ENCODE results near the gene TSPAN12. TPM values are rescaled to one million over a fixed set of nuclear protein-coding genes. Genes with fewer than 3 reads are reported as not detected.

TSPAN12 gene
- total RNA-seq, 1 experiment from 2014 or later = 7.4 TPM

DNA sequence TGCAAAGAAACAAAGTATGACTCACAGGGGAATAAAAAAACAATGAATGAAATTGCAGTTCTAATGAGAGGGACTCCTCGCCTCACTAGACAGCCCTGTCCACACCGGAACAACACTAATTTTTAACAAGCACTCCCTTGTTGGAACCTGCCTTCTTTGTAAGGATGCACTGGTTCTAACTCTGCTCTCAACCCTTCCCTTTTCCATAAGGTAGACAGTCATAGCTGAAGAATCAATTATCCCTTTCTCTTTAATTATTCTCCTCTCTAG is 65.1 kb downstream of the TSPAN12 start:
- TF ChIP-seq CBX3 (IDR thresholded peaks at IDR 0.05; ENCODE audit: low read depth) (no peak), EGR1 (IDR thresholded peaks at IDR 0.05; ENCODE audit: low read depth) (no peak), SP1 (IDR thresholded peaks at IDR 0.05; ENCODE audit: low read depth) (no peak), YY1 (IDR thresholded peaks at IDR 0.05; ENCODE audit: extremely low read depth, insufficient replicate concordance, low read depth, low read length) (no peak), POLR2AphosphoS5 (IDR thresholded peaks at IDR 0.05; ENCODE audit: low read depth, low read length) (no peak), ZFX (IDR thresholded peaks at IDR 0.05) (no peak)
- TF ChIP-seq, protein P1, sequence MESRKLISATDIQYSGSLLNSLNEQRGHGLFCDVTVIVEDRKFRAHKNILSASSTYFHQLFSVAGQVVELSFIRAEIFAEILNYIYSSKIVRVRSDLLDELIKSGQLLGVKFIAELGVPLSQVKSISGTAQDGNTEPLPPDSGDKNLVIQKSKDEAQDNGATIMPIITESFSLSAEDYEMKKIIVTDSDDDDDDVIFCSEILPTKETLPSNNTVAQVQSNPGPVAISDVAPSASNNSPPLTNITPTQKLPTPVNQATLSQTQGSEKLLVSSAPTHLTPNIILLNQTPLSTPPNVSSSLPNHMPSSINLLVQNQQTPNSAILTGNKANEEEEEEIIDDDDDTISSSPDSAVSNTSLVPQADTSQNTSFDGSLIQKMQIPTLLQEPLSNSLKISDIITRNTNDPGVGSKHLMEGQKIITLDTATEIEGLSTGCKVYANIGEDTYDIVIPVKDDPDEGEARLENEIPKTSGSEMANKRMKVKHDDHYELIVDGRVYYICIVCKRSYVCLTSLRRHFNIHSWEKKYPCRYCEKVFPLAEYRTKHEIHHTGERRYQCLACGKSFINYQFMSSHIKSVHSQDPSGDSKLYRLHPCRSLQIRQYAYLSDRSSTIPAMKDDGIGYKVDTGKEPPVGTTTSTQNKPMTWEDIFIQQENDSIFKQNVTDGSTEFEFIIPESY (IDR thresholded peaks at IDR 0.05; ENCODE audit: extremely low read depth, insufficient replicate concordance, low read length) = no peak
- no peaks in the 10 kb centered on the region for H3K36me3 ChIP-seq (ENCODE audit: control insufficient read depth in 1 of 2, insufficient read depth in 2 of 2, low read length in 2 of 2)
- peaks cover 2 to 10% of the 10 kb centered on the region in 2 experiments; a peak in 3 of 4 replicates for H3K4me1 ChIP-seq (ENCODE audit: control insufficient read depth in 1 of 2, insufficient read depth in 2 of 2, low read length in 2 of 2)
- intact Hi-C loops (cut with micrococcal nuclease) = loop anchor here (1.0 to 5.0 kb wide), 4 partner anchors 149 to 1203 kb away; no protein-coding TSS in a partner anchor
- H3K4me2 ChIP-seq (ENCODE audit: low read length) = no peak overlapping the region
- POLR2A ChIA-PET = no interaction called here
- H4K20me1 ChIP-seq (ENCODE audit: insufficient read depth) = no peaks in the 10 kb centered on the region
- no peaks in the 10 kb centered on the region for H3K79me2 ChIP-seq (ENCODE audit: insufficient read depth, low read length)
- CTCF ChIA-PET = interaction anchor here (0.8 to 3.4 kb wide), 12 partner anchors 10 to 315 kb away, joined by 3 to 13 read pairs (median 6); no protein-coding TSS in a partner anchor
- no peak overlapping the region for H3K4me3 ChIP-seq (replicated peaks in 1 of 2; ENCODE audit: low read depth in 1 of 2, low read length in 2 of 2)
- no TSS peak for BruUV-seq (replicated peaks)
- H3K27ac ChIP-seq (ENCODE audit: low read depth, low read length) = no peak overlapping the region
- H3K9me3 ChIP-seq (ENCODE audit: control insufficient read depth in 1 of 2, insufficient read depth in 1 of 2, low read depth in 1 of 2, low read length in 2 of 2) = no peaks in the 10 kb centered on the region
- no peak overlapping the region for H3K9ac ChIP-seq (ENCODE audit: low read length)
- RAD21 ChIA-PET (ENCODE audit: low non-redundant PET in 1 of 2, low total read pairs in 2 of 2, uncharacterized antibody in 2 of 2, unreplicated experiment in 2 of 2) = interaction anchor here in 1 of 2 experiments (0.6 kb wide), 1 partner anchor 81 kb away, joined by 5 read pairs; no protein-coding TSS in a partner anchor
- no peaks in the 10 kb centered on the region for H3K27me3 ChIP-seq (ENCODE audit: insufficient read depth, low read length)
- no peak for DNase-seq (ENCODE audit: low read depth, low spot score)
- H3K9me2 ChIP-seq (ENCODE audit: insufficient read depth) = no peaks in the 10 kb centered on the region
- no peak overlapping the region for H2AFZ ChIP-seq (ENCODE audit: low read depth, low read length, poor library complexity, severe bottlenecking)
- ATAC-seq = no peak
